Endothelial cell (in vitro differentiated cells): ENCODE data around the gene GRM1. TPM values are rescaled to one million over a fixed set of nuclear protein-coding genes. Genes with fewer than 3 reads are reported as not detected.

Experiments used
- DNase-seq: peaks from one replicate; pipeline ENCODE4 v3.0.0; 2021; ENCODE audit warnings: low spot score
- H3K27ac Mint-ChIP-seq: one replicate; pipeline ENCODE4 v1.8.0; 2021; ENCODE audit warnings: mixed read lengths, inconsistent platforms; ENCODE audit not compliant: unreplicated experiment
- H3K27me3 Mint-ChIP-seq: one replicate; pipeline ENCODE4 v1.8.0; 2021; ENCODE audit warnings: mild to moderate bottlenecking, moderate library complexity, mixed read lengths, inconsistent platforms; ENCODE audit not compliant: unreplicated experiment
- H3K36me3 Mint-ChIP-seq: one replicate; pipeline ENCODE4 v1.8.0; 2021; ENCODE audit warnings: mild to moderate bottlenecking, low read depth, mixed read lengths, inconsistent platforms; ENCODE audit not compliant: unreplicated experiment
- H3K4me1 Mint-ChIP-seq: one replicate; pipeline ENCODE4 v1.8.0; 2021; ENCODE audit warnings: mild to moderate bottlenecking, mixed read lengths, inconsistent platforms; ENCODE audit not compliant: unreplicated experiment
- H3K4me3 Mint-ChIP-seq: one replicate; pipeline ENCODE4 v1.8.0; 2021; ENCODE audit warnings: mild to moderate bottlenecking, mixed read lengths, inconsistent platforms; ENCODE audit not compliant: unreplicated experiment
- H3K9me3 Mint-ChIP-seq: one replicate; pipeline ENCODE4 v1.8.0; 2021; ENCODE audit warnings: mixed read lengths, inconsistent platforms; ENCODE audit not compliant: unreplicated experiment
- total RNA-seq: library from RNA; stranded (reverse); fragmentation: NEBNext Ultra II Directional; extraction: Animal tissue kit (Norgen Biotek cat#: 25700); gene quantifications from one replicate; pipeline ENCODE4 v1.2.1, GENCODE V29; 2021; ENCODE audit not compliant: unreplicated experiment
- TF ChIP-seq, protein P1 (sequence below): fragments of 200-600 bp; sonication (generic); IDR thresholded peaks from one replicate; pipeline ENCODE4 v1.5.0; 2021; ENCODE audit warnings: antibody characterized with exemption; ENCODE audit not compliant: unreplicated experiment

The GRM1 gene
- total RNA-seq, 1 donor from 2014 or later = 0.23 TPM

DNA sequence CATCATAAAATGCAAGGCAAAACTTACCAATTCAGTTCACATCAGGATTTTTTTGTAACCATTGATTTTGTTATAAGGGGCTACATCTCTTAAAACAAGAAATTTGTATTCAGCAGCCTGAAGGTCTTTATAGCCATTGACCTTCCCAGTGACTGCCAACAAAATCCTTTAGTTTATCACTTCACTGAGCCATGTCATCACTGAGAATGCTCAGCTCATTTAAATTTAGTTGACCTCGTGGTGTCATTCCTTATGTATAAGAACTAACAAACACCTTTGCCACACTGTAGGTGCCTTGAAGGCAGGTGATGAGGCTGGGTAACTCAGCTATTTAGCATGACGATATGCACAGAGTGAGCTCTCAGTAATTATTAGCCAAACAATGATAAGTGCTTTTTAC lies 77.7 kb downstream of the GRM1 start:
- Mint-ChIP-seq H3K27me3 (no peaks in the 10 kb centered on the region), H3K27ac (no peak overlapping the region), H3K4me1 (peaks cover 9% of the 10 kb centered on the region), H3K36me3 (no peaks in the 10 kb centered on the region), H3K4me3 (no peak overlapping the region), H3K9me3 (no peaks in the 10 kb centered on the region)
- DNase-seq = no peak
- TF ChIP-seq, protein P1, sequence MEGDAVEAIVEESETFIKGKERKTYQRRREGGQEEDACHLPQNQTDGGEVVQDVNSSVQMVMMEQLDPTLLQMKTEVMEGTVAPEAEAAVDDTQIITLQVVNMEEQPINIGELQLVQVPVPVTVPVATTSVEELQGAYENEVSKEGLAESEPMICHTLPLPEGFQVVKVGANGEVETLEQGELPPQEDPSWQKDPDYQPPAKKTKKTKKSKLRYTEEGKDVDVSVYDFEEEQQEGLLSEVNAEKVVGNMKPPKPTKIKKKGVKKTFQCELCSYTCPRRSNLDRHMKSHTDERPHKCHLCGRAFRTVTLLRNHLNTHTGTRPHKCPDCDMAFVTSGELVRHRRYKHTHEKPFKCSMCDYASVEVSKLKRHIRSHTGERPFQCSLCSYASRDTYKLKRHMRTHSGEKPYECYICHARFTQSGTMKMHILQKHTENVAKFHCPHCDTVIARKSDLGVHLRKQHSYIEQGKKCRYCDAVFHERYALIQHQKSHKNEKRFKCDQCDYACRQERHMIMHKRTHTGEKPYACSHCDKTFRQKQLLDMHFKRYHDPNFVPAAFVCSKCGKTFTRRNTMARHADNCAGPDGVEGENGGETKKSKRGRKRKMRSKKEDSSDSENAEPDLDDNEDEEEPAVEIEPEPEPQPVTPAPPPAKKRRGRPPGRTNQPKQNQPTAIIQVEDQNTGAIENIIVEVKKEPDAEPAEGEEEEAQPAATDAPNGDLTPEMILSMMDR = no peak

DNA sequence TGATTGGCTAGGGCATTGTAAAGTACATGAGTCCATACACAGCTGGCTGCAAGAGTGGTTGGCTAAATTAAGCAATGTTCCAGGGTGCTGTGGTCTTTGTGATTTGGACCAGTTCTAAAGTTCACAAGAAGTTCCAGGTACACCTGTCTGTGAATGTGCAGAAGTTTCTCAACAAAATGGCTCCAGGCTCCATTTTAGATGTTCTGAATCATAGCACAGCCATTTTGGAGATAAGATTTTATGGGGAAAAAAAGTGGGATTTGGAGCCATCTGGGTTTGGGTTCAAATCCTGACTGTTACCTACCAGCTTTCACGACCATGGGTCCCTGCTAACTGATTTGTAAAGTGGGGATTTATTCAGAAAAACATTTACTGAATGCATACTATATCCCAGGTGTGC lies 82.1 kb downstream of the GRM1 start:
- no peaks in the 10 kb centered on the region for H3K27me3 Mint-ChIP-seq
- no peak for DNase-seq
- H3K9me3 Mint-ChIP-seq = no peaks in the 10 kb centered on the region
- no peaks in the 10 kb centered on the region for H3K36me3 Mint-ChIP-seq
- H3K4me3 Mint-ChIP-seq = no peak overlapping the region
- no peaks in the 10 kb centered on the region for H3K4me1 Mint-ChIP-seq
- no peak overlapping the region for H3K27ac Mint-ChIP-seq
- TF ChIP-seq, protein P1 = no peak

DNA sequence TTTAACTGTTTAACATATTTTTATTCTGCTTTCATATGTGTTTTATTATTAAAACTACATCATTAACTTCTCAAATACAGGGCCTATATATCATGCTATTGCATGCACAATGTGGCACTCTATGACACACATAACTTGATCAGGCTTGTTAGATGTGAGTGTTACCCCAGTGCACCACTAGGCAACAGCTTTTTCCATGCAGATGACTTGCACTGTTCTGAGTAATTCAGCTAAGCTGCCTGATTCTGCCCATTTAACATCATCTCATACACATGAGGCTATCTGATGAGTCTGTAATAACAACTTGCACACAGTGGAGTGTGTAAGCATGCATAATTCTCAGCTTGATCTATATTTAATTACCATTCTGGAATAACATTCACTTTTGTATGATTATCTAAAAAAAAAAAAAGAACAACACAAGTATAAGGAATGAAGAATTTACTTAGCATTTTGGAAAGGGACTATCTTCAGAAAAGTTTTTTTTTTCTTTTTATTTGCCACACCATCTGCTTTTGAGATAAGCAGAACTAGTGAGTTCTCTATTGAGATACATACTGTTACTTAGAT lies 83.1 kb downstream of the GRM1 start:
- TF ChIP-seq, protein P1 = no peak
- no peaks in the 10 kb centered on the region for H3K36me3 Mint-ChIP-seq
- H3K4me3 Mint-ChIP-seq = no peak overlapping the region
- H3K27ac Mint-ChIP-seq = no peak overlapping the region
- H3K27me3 Mint-ChIP-seq = no peaks in the 10 kb centered on the region
- DNase-seq = no peak
- H3K4me1 Mint-ChIP-seq = no peaks in the 10 kb centered on the region
- H3K9me3 Mint-ChIP-seq = no peaks in the 10 kb centered on the region

DNA sequence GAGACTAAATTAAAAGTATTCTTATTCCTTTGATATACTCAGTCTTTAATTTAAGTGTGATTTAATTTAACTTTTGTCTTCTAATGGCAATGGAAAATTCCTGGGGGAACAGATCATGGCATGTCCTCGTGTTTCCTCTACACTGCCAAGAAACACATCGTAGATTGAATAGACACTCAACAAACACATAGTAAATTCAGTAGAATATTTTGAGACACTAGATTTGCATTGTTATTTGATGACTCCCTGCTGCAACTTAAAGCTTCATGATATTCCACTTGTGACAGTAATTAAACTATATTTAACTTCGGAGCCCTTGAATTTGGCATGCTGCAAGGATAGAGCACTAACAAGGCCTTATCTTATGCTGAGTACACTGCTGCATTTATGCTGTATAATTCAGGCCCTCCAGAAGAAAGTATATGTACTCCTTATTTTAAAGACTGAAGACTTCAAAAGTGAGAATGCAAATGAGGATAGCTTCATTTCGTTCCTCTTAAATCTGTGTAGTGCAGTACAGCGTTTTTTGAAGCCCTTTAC lies 84.3 kb downstream of the GRM1 start:
- Mint-ChIP-seq H3K9me3 (no peaks in the 10 kb centered on the region), H3K36me3 (no peaks in the 10 kb centered on the region), H3K27ac (no peak overlapping the region), H3K4me3 (no peak overlapping the region), H3K4me1 (no peaks in the 10 kb centered on the region), H3K27me3 (no peaks in the 10 kb centered on the region)
- no peak for DNase-seq
- TF ChIP-seq, protein P1 = no peak

DNA sequence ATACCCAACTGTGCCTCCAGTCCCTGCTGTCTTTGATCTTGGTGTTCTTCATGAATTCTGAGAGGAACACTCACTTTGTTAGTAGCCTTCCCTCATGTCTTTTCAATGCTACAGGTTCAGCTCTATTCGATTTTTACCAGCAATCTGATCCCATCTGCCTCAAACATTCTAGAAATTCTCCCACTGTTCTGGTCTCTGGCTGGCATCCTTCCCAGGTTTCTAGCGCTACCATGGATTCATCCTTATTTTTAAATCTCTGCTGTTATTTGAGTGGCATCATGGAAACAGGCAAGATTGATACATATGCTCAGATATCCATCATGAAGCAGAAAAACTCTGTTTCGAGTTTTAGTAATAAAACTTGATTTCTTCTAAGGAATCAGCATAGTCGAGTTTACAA lies 94.8 kb downstream of the GRM1 start:
- DNase-seq = no peak
- no peaks in the 10 kb centered on the region for H3K9me3 Mint-ChIP-seq
- H3K27ac Mint-ChIP-seq = no peak overlapping the region
- H3K4me1 Mint-ChIP-seq = no peaks in the 10 kb centered on the region
- no peaks in the 10 kb centered on the region for H3K27me3 Mint-ChIP-seq
- TF ChIP-seq, protein P1 = no peak
- H3K4me3 Mint-ChIP-seq = no peak overlapping the region
- H3K36me3 Mint-ChIP-seq = no peaks in the 10 kb centered on the region
